Renal pelvis (tissue), 4 donors: ENCODE data around the gene CFAP46. TPM values are rescaled to one million over a fixed set of nuclear protein-coding genes. Genes with fewer than 3 reads are reported as not detected.

Experiments used
- DNase-seq: peaks from one replicate; pipeline ENCODE4 v3.0.0-alpha.2; 2013
- polyA plus RNA-seq, 3 donors: library from polyadenylated mRNA; unstranded; fragments of 120-200 nt; gene quantifications; one replicate each; pipeline ENCODE4 v1.2.1, GENCODE V29; 2013; ENCODE audit not compliant: insufficient read length in 3 of 3

The CFAP46 gene
- polyA plus RNA-seq, 3 donors: 7.4 to 11.3 (median 11.2) TPM

- DNase-seq: no peak
These were observed 61.0 kb downstream of the CFAP46 start for GRCh38 chr10:132881186-132881920.

GRCh38 chr10:132880128-132880981 is 62.0 kb downstream of the CFAP46 start:
- DNase-seq: no peak

- no peak for DNase-seq
These were observed 62.8 kb downstream of the CFAP46 start for GRCh38 chr10:132879408-132880127.

GRCh38 chr10:132878730-132879407 is 63.5 kb downstream of the CFAP46 start:
- no peak for DNase-seq

GRCh38 chr10:132878091-132878729 is 64.2 kb downstream of the CFAP46 start:
- DNase-seq: no peak

GRCh38 chr10:132877473-132877872 is 64.9 kb downstream of the CFAP46 start:
- DNase-seq: no peak

GRCh38 chr10:132876993-132877431 is 65.4 kb downstream of the CFAP46 start:
- no peak for DNase-seq

GRCh38 chr10:132876131-132876860 is 66.1 kb downstream of the CFAP46 start:
- DNase-seq: no peak

GRCh38 chr10:132875435-132875834 is 66.9 kb downstream of the CFAP46 start:
- DNase-seq: no peak

GRCh38 chr10:132873395-132873794 is 69.0 kb downstream of the CFAP46 start:
- DNase-seq: no peak

- no peak for DNase-seq
These were observed 69.7 kb downstream of the CFAP46 start for GRCh38 chr10:132872658-132873057.

- DNase-seq: no peak
These were observed 71.9 kb downstream of the CFAP46 start for GRCh38 chr10:132870426-132870825.

GRCh38 chr10:132869621-132870020 is 72.7 kb downstream of the CFAP46 start:
- DNase-seq: no peak

GRCh38 chr10:132868995-132869394 is 73.4 kb downstream of the CFAP46 start:
- no peak for DNase-seq

- no peak for DNase-seq
These were observed 74.3 kb downstream of the CFAP46 start for GRCh38 chr10:132867801-132868644.

- no peak for DNase-seq
These were observed 75.6 kb downstream of the CFAP46 start for GRCh38 chr10:132866601-132867381.

- DNase-seq: no peak
These were observed 76.3 kb downstream of the CFAP46 start for GRCh38 chr10:132865851-132866600.

- no peak for DNase-seq
These were observed 77.2 kb downstream of the CFAP46 start for GRCh38 chr10:132865171-132865631.
